Measurements from ENCODE around the gene CNTNAP5.
"Not testable (repeated sequence)": the region's sequence is repeated elsewhere in the genome, so short reads cannot be mapped to it uniquely, and the experiment has no call there.

The CNTNAP5 gene

GRCh38 chr2:124333784-124334183, 308.7 kb downstream of the CNTNAP5 start:
- DNase-seq, result no peak

GRCh38 chr2:124335058-124335457, 310.0 kb downstream of the CNTNAP5 start:
- DNase-seq, result no peak

- DNase-seq, result no peak
Observed at GRCh38 chr2:124339709-124340108, 314.6 kb downstream of the CNTNAP5 start.

GRCh38 chr2:124343827-124344498, 318.9 kb downstream of the CNTNAP5 start:
- DNase-seq, result no peak

DNA sequence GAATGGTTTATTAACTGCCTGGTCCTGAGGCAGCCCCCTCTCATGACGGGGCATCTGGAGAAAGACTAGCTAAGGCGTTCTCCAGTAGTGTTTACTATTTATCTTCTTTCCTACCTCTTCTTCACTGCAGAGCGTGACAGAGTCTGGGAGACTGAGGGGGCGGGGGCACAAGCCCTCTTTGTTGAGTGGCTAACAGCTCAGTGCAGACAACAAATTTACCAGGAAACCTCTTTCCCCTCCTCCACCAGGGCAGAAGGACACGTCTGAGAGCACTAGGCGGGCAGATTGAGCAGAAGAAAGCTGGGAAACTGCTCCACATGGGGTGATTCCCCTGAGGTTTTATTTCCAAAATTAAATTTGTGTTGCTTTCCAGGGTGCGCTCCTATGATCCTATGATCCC, 322.1 kb downstream of the CNTNAP5 start:
- DNase-seq, result no peak

DNA sequence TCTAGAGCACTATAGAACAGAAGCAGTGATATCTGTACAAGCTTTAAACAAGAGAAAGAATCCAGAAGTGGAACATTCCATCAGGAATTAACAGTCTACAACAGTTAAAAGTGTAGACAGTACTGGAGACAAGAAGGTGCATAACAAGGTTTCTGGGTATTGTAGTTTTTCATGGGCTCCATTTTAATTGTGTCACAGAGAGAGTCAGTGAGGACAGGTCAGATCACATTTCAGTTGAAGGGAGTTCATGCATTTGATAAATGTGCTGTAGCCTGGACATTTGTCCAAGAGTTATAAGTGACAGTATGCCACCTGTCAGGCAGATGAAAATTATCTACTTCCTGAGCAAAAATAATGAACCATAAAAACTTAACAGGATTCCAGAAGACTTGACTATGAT, 328.6 kb downstream of the CNTNAP5 start:
- no peak for DNase-seq

DNA sequence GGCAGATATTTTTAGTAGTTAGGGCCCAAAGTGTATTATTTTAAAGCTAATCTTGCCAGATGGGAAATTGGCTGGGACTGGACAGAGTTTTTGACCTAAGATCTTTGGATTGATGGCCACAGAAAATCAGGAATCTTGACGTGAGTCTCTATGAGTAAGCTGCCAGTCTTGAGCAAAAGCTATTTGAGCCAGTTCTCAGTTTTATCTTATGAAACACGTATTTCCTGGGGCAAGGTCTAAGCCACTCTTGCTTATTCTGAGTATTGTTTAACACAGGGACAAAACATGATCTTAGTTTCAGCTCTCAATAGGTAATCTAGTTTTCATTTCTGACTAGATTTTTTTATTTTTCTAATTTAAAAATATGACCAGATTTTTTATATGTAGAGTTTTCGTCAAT, 329.4 kb downstream of the CNTNAP5 start:
- no peak for DNase-seq

GRCh38 chr2:124361966-124362365, 336.9 kb downstream of the CNTNAP5 start:
- DNase-seq, result not testable (repeated sequence)

- no peak for DNase-seq
Observed at GRCh38 chr2:124369181-124369580, 344.1 kb downstream of the CNTNAP5 start.

DNA sequence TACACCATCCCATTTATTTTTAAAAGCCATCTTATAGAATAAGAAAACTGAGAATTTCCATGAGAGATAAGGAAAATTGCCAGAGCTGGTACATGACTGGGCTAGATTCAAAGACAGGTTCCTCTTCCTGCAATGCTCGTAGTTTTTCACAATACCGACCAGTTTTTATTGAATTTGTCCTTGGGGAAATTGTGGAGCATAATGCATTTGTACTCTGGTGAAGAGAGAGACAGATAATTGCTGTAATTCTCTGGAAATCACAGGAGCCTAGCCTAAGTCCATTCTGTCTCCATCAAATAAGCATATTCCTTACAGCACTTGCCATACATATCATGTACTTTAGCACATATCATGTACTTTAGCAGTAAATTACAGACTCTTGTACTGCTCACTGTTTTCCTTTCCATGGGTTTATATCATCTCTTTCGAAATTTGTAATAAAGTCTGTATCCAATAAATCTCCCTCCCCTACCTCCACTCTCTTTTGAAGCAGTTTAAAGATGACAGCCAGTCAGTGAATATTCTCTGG, 355.2 kb downstream of the CNTNAP5 start:
- DNase-seq, result no peak

GRCh38 chr2:124382067-124382618, 357.1 kb downstream of the CNTNAP5 start:
- DNase-seq, result no peak

- DNase-seq, result no peak
Observed at GRCh38 chr2:124395961-124396360, 370.9 kb downstream of the CNTNAP5 start.

- no peak for DNase-seq
Observed at GRCh38 chr2:124402274-124402673, 377.2 kb downstream of the CNTNAP5 start.

- not testable (repeated sequence) for DNase-seq
Observed at GRCh38 chr2:124407836-124408534, 382.9 kb downstream of the CNTNAP5 start.

GRCh38 chr2:124424074-124424473, 399.0 kb downstream of the CNTNAP5 start:
- DNase-seq, result no peak

GRCh38 chr2:124426122-124426521, 401.0 kb downstream of the CNTNAP5 start:
- no peak for DNase-seq

GRCh38 chr2:124426625-124427024, 401.5 kb downstream of the CNTNAP5 start:
- no peak for DNase-seq

GRCh38 chr2:124437811-124438210, 412.7 kb downstream of the CNTNAP5 start:
- no peak for DNase-seq

DNA sequence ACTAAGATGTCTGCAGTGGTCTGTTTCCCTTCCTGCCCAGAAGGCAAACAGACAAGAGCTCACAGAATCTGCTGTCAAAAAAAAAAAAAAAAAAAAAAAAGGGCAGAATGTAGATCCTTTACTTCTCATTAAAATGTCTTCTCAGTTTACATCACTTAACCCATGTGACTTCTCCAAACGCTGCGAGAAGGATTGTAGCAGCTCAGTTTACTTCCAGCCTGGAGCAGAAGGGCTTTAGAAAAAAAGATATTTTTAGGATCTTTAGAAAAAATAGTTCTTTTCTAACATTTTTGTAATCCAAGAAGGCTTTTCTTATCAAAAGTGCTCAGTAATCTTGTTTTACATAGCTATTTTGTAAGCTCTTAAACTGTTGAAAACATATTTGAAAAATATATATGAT, 425.4 kb downstream of the CNTNAP5 start:
- DNase-seq, result no peak

GRCh38 chr2:124476291-124476690, 451.2 kb downstream of the CNTNAP5 start:
- no peak for DNase-seq

GRCh38 chr2:124478761-124479160, 453.7 kb downstream of the CNTNAP5 start:
- no peak for DNase-seq

DNA sequence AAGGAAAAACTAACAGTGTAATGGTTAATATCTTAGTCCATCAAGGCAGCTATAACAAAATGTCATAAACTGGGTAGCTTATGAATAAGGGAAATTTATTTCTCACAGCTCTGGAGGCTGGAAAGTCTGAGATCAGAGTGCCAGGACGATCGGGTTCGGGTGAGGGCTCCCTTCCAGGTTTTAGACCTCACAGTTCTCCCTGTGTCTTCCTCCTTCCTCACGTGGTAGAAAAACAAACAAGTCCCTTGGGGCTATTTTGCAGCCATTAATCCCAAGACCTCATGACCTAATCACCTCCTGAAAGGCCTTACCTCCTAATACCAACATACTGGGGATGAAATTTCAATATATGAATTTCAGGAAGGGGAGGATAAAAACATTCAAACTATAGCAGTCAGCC, 455.9 kb downstream of the CNTNAP5 start:
- no peak for DNase-seq

DNA sequence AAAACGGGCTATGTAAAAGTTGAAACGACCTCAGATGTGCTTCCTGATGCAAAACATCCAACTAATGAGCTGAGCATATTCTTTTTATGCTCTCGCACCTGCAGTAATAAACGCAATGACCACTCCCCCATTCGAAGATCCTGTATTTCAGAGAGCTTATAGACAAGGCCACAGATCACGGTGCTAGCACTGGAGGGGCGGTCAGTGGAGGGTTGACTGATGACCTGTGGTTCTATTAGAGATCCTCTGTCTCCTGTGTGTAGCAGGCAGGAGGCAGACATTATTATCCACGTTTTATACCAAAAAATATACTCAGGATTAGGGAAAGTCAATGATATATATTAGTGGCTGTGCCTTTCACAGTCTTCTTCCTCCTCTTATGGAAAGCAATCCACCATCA, 457.0 kb downstream of the CNTNAP5 start:
- DNase-seq, result no peak

GRCh38 chr2:124482551-124482950, 457.5 kb downstream of the CNTNAP5 start:
- no peak for DNase-seq

Data from GDM1 (cell line).